Measurements from ENCODE around the gene SH3PXD2A. TPM values are rescaled to one million over a fixed set of nuclear protein-coding genes. Genes with fewer than 3 reads are reported as not detected.

The SH3PXD2A gene
- total and polyA plus RNA-seq, 7 experiments from 2014 or later, result 0.54 to 20.5 (median 9.9) TPM

GRCh38 chr10:103881416-103882284 is 26.3 kb upstream of the SH3PXD2A start:
- Histone ChIP-seq H3K9me3 (ENCODE audit: control insufficient read depth in 2 of 3, low read length in 3 of 3) (no peaks in the 10 kb centered on the region), H3K4me3 (ENCODE audit: low read length) (no peak overlapping the region), H3K27ac (ENCODE audit: low read depth, low read length) (no peak overlapping the region), H3K36me3 (ENCODE audit: control insufficient read depth in 2 of 3, insufficient read depth in 3 of 3, low read length in 3 of 3) (peaks cover 28 to 88% (median 30%) of the 10 kb centered on the region in 3 experiments), H3K27me3 (ENCODE audit: control insufficient read depth in 2 of 2, insufficient read depth in 2 of 2, low read length in 2 of 2) (no peaks in the 10 kb centered on the region), H3K4me1 (ENCODE audit: control insufficient read depth in 2 of 2, insufficient read depth in 2 of 2, low read length in 2 of 2) (no peaks in the 10 kb centered on the region)
- Mint-ChIP-seq H3K27me3 (no peaks in the 10 kb centered on the region), H3K4me1 (peaks cover 0 to 21% (median 0%) of the 10 kb centered on the region in 7 donors), H3K9me3 (no peaks in the 10 kb centered on the region), H3K36me3 (peaks cover 29 to 65% (median 51%) of the 10 kb centered on the region in 5 donors), H3K4me3 (no peak overlapping the region), H3K27ac (no peak overlapping the region)
- POLR2A ChIA-PET, result no interaction called here
- ATAC-seq (no peak), DNase-seq (no peak)
- CTCF ChIA-PET, result interaction anchor here (1.1 kb wide), 1 partner anchor 167 kb away, joined by 3 read pairs; no protein-coding TSS in a partner anchor
- intact Hi-C loops (cut with micrococcal nuclease), result no loop called here

GRCh38 chr10:103879831-103880230 is 24.5 kb upstream of the SH3PXD2A start:
- CTCF ChIA-PET, result no interaction called here
- H3K4me3 ChIP-seq (ENCODE audit: low read length), result no peak overlapping the region
- POLR2A ChIA-PET, result interaction anchor here (1.2 kb wide), 1 partner anchor 242 kb away, joined by 4 read pairs; the partner anchor contains the start of gene SFR1
- H3K27me3 ChIP-seq (ENCODE audit: control insufficient read depth in 2 of 2, insufficient read depth in 2 of 2, low read length in 2 of 2), result no peaks in the 10 kb centered on the region
- H3K36me3 Mint-ChIP-seq, result peaks cover 29 to 63% (median 50%) of the 10 kb centered on the region in 5 donors
- intact Hi-C loops (cut with micrococcal nuclease), result no loop called here
- DNase-seq (no peak), ATAC-seq (no peak)
- no peaks in the 10 kb centered on the region for H3K9me3 ChIP-seq (ENCODE audit: control insufficient read depth in 2 of 3, low read length in 3 of 3)
- H3K27ac Mint-ChIP-seq, result peak overlapping the region in 1 of 9 donors; percentile 83
- no peaks in the 10 kb centered on the region for H3K27me3 Mint-ChIP-seq
- no peaks in the 10 kb centered on the region for H3K4me1 ChIP-seq (ENCODE audit: control insufficient read depth in 2 of 2, insufficient read depth in 2 of 2, low read length in 2 of 2)
- H3K9me3 Mint-ChIP-seq, result no peaks in the 10 kb centered on the region
- H3K4me3 Mint-ChIP-seq, result no peak overlapping the region
- H3K36me3 ChIP-seq (ENCODE audit: control insufficient read depth in 2 of 3, insufficient read depth in 3 of 3, low read length in 3 of 3), result peaks cover 26 to 77% (median 30%) of the 10 kb centered on the region in 3 experiments
- peaks cover 0 to 19% (median 0%) of the 10 kb centered on the region in 7 donors for H3K4me1 Mint-ChIP-seq
- no peak overlapping the region for H3K27ac ChIP-seq (ENCODE audit: low read depth, low read length)

- Histone ChIP-seq H3K27me3 (ENCODE audit: control insufficient read depth in 2 of 2, insufficient read depth in 2 of 2, low read length in 2 of 2) (no peaks in the 10 kb centered on the region), H3K27ac (ENCODE audit: low read depth, low read length) (no peak overlapping the region), H3K36me3 (ENCODE audit: control insufficient read depth in 2 of 3, insufficient read depth in 3 of 3, low read length in 3 of 3) (peaks cover 26 to 75% (median 30%) of the 10 kb centered on the region in 3 experiments), H3K9me3 (ENCODE audit: control insufficient read depth in 2 of 3, low read length in 3 of 3) (no peaks in the 10 kb centered on the region), H3K4me3 (ENCODE audit: low read length) (no peak overlapping the region), H3K4me1 (ENCODE audit: control insufficient read depth in 2 of 2, insufficient read depth in 2 of 2, low read length in 2 of 2) (no peaks in the 10 kb centered on the region)
- H3K9me3 Mint-ChIP-seq, result no peaks in the 10 kb centered on the region
- DNase-seq (no peak), ATAC-seq (no peak)
- H3K4me3 Mint-ChIP-seq, result no peak overlapping the region
- peaks cover 0 to 16% (median 0%) of the 10 kb centered on the region in 7 donors for H3K4me1 Mint-ChIP-seq
- intact Hi-C loops (cut with micrococcal nuclease), result no loop called here
- peaks cover 29 to 64% (median 46%) of the 10 kb centered on the region in 5 donors for H3K36me3 Mint-ChIP-seq
- no peaks in the 10 kb centered on the region for H3K27me3 Mint-ChIP-seq
- ChIA-PET CTCF (no interaction called here), POLR2A (no interaction called here)
- H3K27ac Mint-ChIP-seq, result no peak overlapping the region
These were observed 24.0 kb upstream of the SH3PXD2A start for GRCh38 chr10:103879409-103879808.

GRCh38 chr10:103877861-103878260 is 22.5 kb upstream of the SH3PXD2A start:
- Histone ChIP-seq H3K4me1 (ENCODE audit: control insufficient read depth in 2 of 2, insufficient read depth in 2 of 2, low read length in 2 of 2) (no peaks in the 10 kb centered on the region), H3K27ac (ENCODE audit: low read depth, low read length) (no peak overlapping the region), H3K36me3 (ENCODE audit: control insufficient read depth in 2 of 3, insufficient read depth in 3 of 3, low read length in 3 of 3) (peaks cover 23 to 74% (median 26%) of the 10 kb centered on the region in 3 experiments), H3K27me3 (ENCODE audit: control insufficient read depth in 2 of 2, insufficient read depth in 2 of 2, low read length in 2 of 2) (no peaks in the 10 kb centered on the region), H3K9me3 (ENCODE audit: control insufficient read depth in 2 of 3, low read length in 3 of 3) (no peaks in the 10 kb centered on the region), H3K4me3 (ENCODE audit: low read length) (no peak overlapping the region)
- POLR2A ChIA-PET, result no interaction called here
- DNase-seq (no peak), ATAC-seq (no peak)
- peak overlapping the region in 1 of 9 donors; percentile 52 for H3K27ac Mint-ChIP-seq
- peaks cover 0 to 11% (median 0%) of the 10 kb centered on the region in 7 donors for H3K4me1 Mint-ChIP-seq
- intact Hi-C loops (cut with micrococcal nuclease), result no loop called here
- H3K4me3 Mint-ChIP-seq, result no peak overlapping the region
- H3K36me3 Mint-ChIP-seq, result peaks cover 24 to 61% (median 36%) of the 10 kb centered on the region in 5 donors
- no peaks in the 10 kb centered on the region for H3K27me3 Mint-ChIP-seq
- no peaks in the 10 kb centered on the region for H3K9me3 Mint-ChIP-seq
- CTCF ChIA-PET, result interaction anchor here (1.0 kb wide), 1 partner anchor 10 kb away, joined by 3 read pairs; no protein-coding TSS in a partner anchor

- CTCF ChIA-PET, result interaction anchor here (0.6 kb wide), 1 partner anchor 191 kb away, joined by 4 read pairs; no protein-coding TSS in a partner anchor
- Mint-ChIP-seq H3K27ac (no peak overlapping the region), H3K36me3 (peaks cover 24 to 58% (median 27%) of the 10 kb centered on the region in 5 donors)
These were observed 20.8 kb upstream of the SH3PXD2A start for GRCh38 chr10:103876155-103876554.

GRCh38 chr10:103874730-103875129 is 19.4 kb upstream of the SH3PXD2A start:
- H3K4me3 ChIP-seq (ENCODE audit: low read length), result no peak overlapping the region
- no peak overlapping the region for H3K27ac ChIP-seq (ENCODE audit: low read depth, low read length)
- CTCF ChIA-PET, result interaction anchor here (0.7 to 0.9 kb wide), 2 partner anchors 12 to 207 kb away, joined by 3 read pairs; no protein-coding TSS in a partner anchor
- no peaks in the 10 kb centered on the region for H3K27me3 ChIP-seq (ENCODE audit: control insufficient read depth in 2 of 2, insufficient read depth in 2 of 2, low read length in 2 of 2)
- intact Hi-C loops (cut with micrococcal nuclease), result no loop called here
- H3K36me3 ChIP-seq (ENCODE audit: control insufficient read depth in 2 of 3, insufficient read depth in 3 of 3, low read length in 3 of 3), result peaks cover 3 to 49% (median 18%) of the 10 kb centered on the region in 3 experiments
- Mint-ChIP-seq H3K4me3 (no peak overlapping the region), H3K4me1 (peaks cover 0 to 7% (median 0%) of the 10 kb centered on the region in 7 donors), H3K9me3 (no peaks in the 10 kb centered on the region), H3K36me3 (peaks cover 11 to 49% (median 14%) of the 10 kb centered on the region in 5 donors), H3K27me3 (no peaks in the 10 kb centered on the region), H3K27ac (peak overlapping the region in 1 of 9 donors; percentile 6)
- ATAC-seq, result no peak
- no peaks in the 10 kb centered on the region for H3K9me3 ChIP-seq (ENCODE audit: control insufficient read depth in 2 of 3, low read length in 3 of 3)
- POLR2A ChIA-PET, result interaction anchor here (0.9 to 1.4 kb wide), 2 partner anchors 11 to 37 kb away, joined by 3 read pairs; no protein-coding TSS in a partner anchor
- DNase-seq, result no peak
- no peaks in the 10 kb centered on the region for H3K4me1 ChIP-seq (ENCODE audit: control insufficient read depth in 2 of 2, insufficient read depth in 2 of 2, low read length in 2 of 2)

More at GRCh38 chr10:103876155-103876554, 20.8 kb upstream of the SH3PXD2A start:
- ATAC-seq (no peak), DNase-seq (no peak)
- no peaks in the 10 kb centered on the region for H3K9me3 ChIP-seq (ENCODE audit: control insufficient read depth in 2 of 3, low read length in 3 of 3)
- no peaks in the 10 kb centered on the region for H3K4me1 ChIP-seq (ENCODE audit: control insufficient read depth in 2 of 2, insufficient read depth in 2 of 2, low read length in 2 of 2)
- Mint-ChIP-seq H3K4me3 (no peak overlapping the region), H3K9me3 (no peaks in the 10 kb centered on the region), H3K27me3 (no peaks in the 10 kb centered on the region), H3K4me1 (peaks cover 0 to 11% (median 0%) of the 10 kb centered on the region in 7 donors)
- no peaks in the 10 kb centered on the region for H3K27me3 ChIP-seq (ENCODE audit: control insufficient read depth in 2 of 2, insufficient read depth in 2 of 2, low read length in 2 of 2)
- H3K27ac ChIP-seq (ENCODE audit: low read depth, low read length), result no peak overlapping the region
- intact Hi-C loops (cut with micrococcal nuclease), result no loop called here
- H3K4me3 ChIP-seq (ENCODE audit: low read length), result no peak overlapping the region
- peaks cover 18 to 63% (median 18%) of the 10 kb centered on the region in 3 experiments for H3K36me3 ChIP-seq (ENCODE audit: control insufficient read depth in 2 of 3, insufficient read depth in 3 of 3, low read length in 3 of 3)
- POLR2A ChIA-PET, result no interaction called here
